Measurements from ENCODE around the gene ZNF584.

The ZNF584 gene

GRCh38 chr19:58407658-58408151, 744 bp upstream of the ZNF584 start:
- TF ChIP-seq GATA3 (IDR thresholded peaks at IDR 0.05; ENCODE audit: low read depth, low read length) (no peak), GATA2 (IDR thresholded peaks at IDR 0.05; ENCODE audit: low read depth, low read length) (no peak)

GRCh38 chr19:58409010-58409790, 751 bp downstream of the ZNF584 start:
- no peak for TF ChIP-seq GATA3 (IDR thresholded peaks at IDR 0.05; ENCODE audit: low read depth, low read length)
- no peak for TF ChIP-seq GATA2 (IDR thresholded peaks at IDR 0.05; ENCODE audit: low read depth, low read length)

GRCh38 chr19:58416604-58417003, 8.2 kb downstream of the ZNF584 start:
- TF ChIP-seq GATA3 (IDR thresholded peaks at IDR 0.05; ENCODE audit: low read depth, low read length) = no peak
- no peak for TF ChIP-seq GATA2 (IDR thresholded peaks at IDR 0.05; ENCODE audit: low read depth, low read length)

GRCh38 chr19:58417071-58417470, 8.6 kb downstream of the ZNF584 start:
- TF ChIP-seq GATA2 (IDR thresholded peaks at IDR 0.05; ENCODE audit: low read depth, low read length) = no peak
- no peak for TF ChIP-seq GATA3 (IDR thresholded peaks at IDR 0.05; ENCODE audit: low read depth, low read length)

- TF ChIP-seq GATA3 (IDR thresholded peaks at IDR 0.05; ENCODE audit: low read depth, low read length) (no peak), GATA2 (IDR thresholded peaks at IDR 0.05; ENCODE audit: low read depth, low read length) (no peak)
These were observed 20.2 kb downstream of the ZNF584 start for GRCh38 chr19:58428617-58429016.

GRCh38 chr19:58429745-58430144, 21.3 kb downstream of the ZNF584 start:
- TF ChIP-seq GATA2 (IDR thresholded peaks at IDR 0.05; ENCODE audit: low read depth, low read length) (no peak), GATA3 (IDR thresholded peaks at IDR 0.05; ENCODE audit: low read depth, low read length) (no peak)

GRCh38 chr19:58434217-58434616, 25.8 kb downstream of the ZNF584 start:
- TF ChIP-seq GATA3 (IDR thresholded peaks at IDR 0.05; ENCODE audit: low read depth, low read length) = no peak
- TF ChIP-seq GATA2 (IDR thresholded peaks at IDR 0.05; ENCODE audit: low read depth, low read length) = no peak

- TF ChIP-seq GATA2 (IDR thresholded peaks at IDR 0.05; ENCODE audit: low read depth, low read length) (no peak), GATA3 (IDR thresholded peaks at IDR 0.05; ENCODE audit: low read depth, low read length) (no peak)
These were observed 31.4 kb downstream of the ZNF584 start, which contains the start of gene ZNF132 for GRCh38 chr19:58439576-58440554. TSS of gene ZNF132 (minus strand) at chr19:58440153. CDS start at chr19:58439821, 332 bp downstream.

- TF ChIP-seq GATA3 (IDR thresholded peaks at IDR 0.05; ENCODE audit: low read depth, low read length) = no peak
- no peak for TF ChIP-seq GATA2 (IDR thresholded peaks at IDR 0.05; ENCODE audit: low read depth, low read length)
These were observed 32.1 kb downstream of the ZNF584 start for GRCh38 chr19:58440556-58440955.

GRCh38 chr19:58450856-58451357, 42.5 kb downstream of the ZNF584 start:
- TF ChIP-seq GATA3 (IDR thresholded peaks at IDR 0.05; ENCODE audit: low read depth, low read length) (no peak), GATA2 (IDR thresholded peaks at IDR 0.05; ENCODE audit: low read depth, low read length) (no peak)

- TF ChIP-seq GATA3 (IDR thresholded peaks at IDR 0.05; ENCODE audit: low read depth, low read length) (no peak), GATA2 (IDR thresholded peaks at IDR 0.05; ENCODE audit: low read depth, low read length) (no peak)
These were observed 43.1 kb downstream of the ZNF584 start, which contains the start of gene ZNF324B for GRCh38 chr19:58451358-58452101. TSS of gene ZNF324B (plus strand) at chr19:58451622. CDS start at chr19:58453702, 2,080 bp downstream.

- TF ChIP-seq GATA3 (IDR thresholded peaks at IDR 0.05; ENCODE audit: low read depth, low read length) = no peak
- no peak for TF ChIP-seq GATA2 (IDR thresholded peaks at IDR 0.05; ENCODE audit: low read depth, low read length)
These were observed 45.3 kb downstream of the ZNF584 start for GRCh38 chr19:58453743-58454142.

GRCh38 chr19:58455306-58455705, 46.9 kb downstream of the ZNF584 start:
- no peak for TF ChIP-seq GATA2 (IDR thresholded peaks at IDR 0.05; ENCODE audit: low read depth, low read length)
- no peak for TF ChIP-seq GATA3 (IDR thresholded peaks at IDR 0.05; ENCODE audit: low read depth, low read length)

All from SH-SY5Y (cell line).